ENCODE measurements around the gene YOD1. TPM values are rescaled to one million over a fixed set of nuclear protein-coding genes. Genes with fewer than 3 reads are reported as not detected.
A peak's percentile ranks its signal among the peaks of the same experiment; 100 is the strongest.

The YOD1 gene
- polyA plus RNA-seq, 1 donor (not counting 4 experiments of a cell fraction or from before 2014, with no cell fraction given): 5.2 TPM

- Histone ChIP-seq H3K79me2 (ENCODE audit: control insufficient read depth, insufficient read depth, low read length) (no peaks in the 10 kb centered on the region), H3K36me3 (ENCODE audit: control insufficient read depth in 2 of 2, extremely low read depth in 1 of 2, insufficient read depth in 2 of 2, low read length in 2 of 2) (peaks cover 0 to under 1% of the 10 kb centered on the region in 2 experiments), H3K4me3 (ENCODE audit: control insufficient read depth in 2 of 3, extremely low read depth in 1 of 3, insufficient read depth in 2 of 3, low read depth in 1 of 3, low read length in 3 of 3) (no peak overlapping the region), H4K20me1 (ENCODE audit: control insufficient read depth, extremely low read depth, insufficient read depth, low read length) (no peaks in the 10 kb centered on the region), H3K27ac (ENCODE audit: control insufficient read depth, insufficient read depth, low read length) (no peak overlapping the region), H3K4me2 (ENCODE audit: control insufficient read depth, extremely low read depth, insufficient read depth, low read depth, low read length) (no peak overlapping the region), H3K9me3 (ENCODE audit: control insufficient read depth, low read depth, low read length) (no peaks in the 10 kb centered on the region), H3K9me1 (ENCODE audit: control insufficient read depth, extremely low read depth, insufficient read depth, low read length) (no peaks in the 10 kb centered on the region), H3K4me1 (ENCODE audit: control insufficient read depth, extremely low read depth, insufficient read depth, low read length) (peaks cover 5% of the 10 kb centered on the region), H2AFZ (ENCODE audit: control insufficient read depth, low read length) (no peak overlapping the region), H3K9ac (ENCODE audit: control insufficient read depth, extremely low read depth, insufficient read depth, low read length) (no peak overlapping the region), H3K27me3 (ENCODE audit: control insufficient read depth, extremely low read depth, insufficient read depth, low read length) (no peaks in the 10 kb centered on the region)
- FAIRE-seq (peak; percentile 84), DNase-seq (ENCODE audit: low read depth, low spot score) (no peak)
- dilution Hi-C loops (cut with MboI; ENCODE audit: extremely low pct_ligation_motif_present, low sequenced_read_pairs): no loop called here
- TF ChIP-seq, protein P1, sequence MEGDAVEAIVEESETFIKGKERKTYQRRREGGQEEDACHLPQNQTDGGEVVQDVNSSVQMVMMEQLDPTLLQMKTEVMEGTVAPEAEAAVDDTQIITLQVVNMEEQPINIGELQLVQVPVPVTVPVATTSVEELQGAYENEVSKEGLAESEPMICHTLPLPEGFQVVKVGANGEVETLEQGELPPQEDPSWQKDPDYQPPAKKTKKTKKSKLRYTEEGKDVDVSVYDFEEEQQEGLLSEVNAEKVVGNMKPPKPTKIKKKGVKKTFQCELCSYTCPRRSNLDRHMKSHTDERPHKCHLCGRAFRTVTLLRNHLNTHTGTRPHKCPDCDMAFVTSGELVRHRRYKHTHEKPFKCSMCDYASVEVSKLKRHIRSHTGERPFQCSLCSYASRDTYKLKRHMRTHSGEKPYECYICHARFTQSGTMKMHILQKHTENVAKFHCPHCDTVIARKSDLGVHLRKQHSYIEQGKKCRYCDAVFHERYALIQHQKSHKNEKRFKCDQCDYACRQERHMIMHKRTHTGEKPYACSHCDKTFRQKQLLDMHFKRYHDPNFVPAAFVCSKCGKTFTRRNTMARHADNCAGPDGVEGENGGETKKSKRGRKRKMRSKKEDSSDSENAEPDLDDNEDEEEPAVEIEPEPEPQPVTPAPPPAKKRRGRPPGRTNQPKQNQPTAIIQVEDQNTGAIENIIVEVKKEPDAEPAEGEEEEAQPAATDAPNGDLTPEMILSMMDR (optimal IDR thresholded peaks at IDR 0.05 in 1 of 3, IDR thresholded peaks at IDR 0.05 in 1 of 3, conservative IDR thresholded peaks at IDR 0.05 in 1 of 3; ENCODE audit: extremely low read depth in 1 of 3, insufficient read depth in 2 of 3, low read length in 3 of 3): peak; percentile 61 to 69 (median 62)
- no peak for TF ChIP-seq EZH2 (IDR thresholded peaks at IDR 0.05; ENCODE audit: low read length)
Measured at GRCh38 chr1:207084701-207085180, 33.7 kb upstream of the YOD1 start.

DNA sequence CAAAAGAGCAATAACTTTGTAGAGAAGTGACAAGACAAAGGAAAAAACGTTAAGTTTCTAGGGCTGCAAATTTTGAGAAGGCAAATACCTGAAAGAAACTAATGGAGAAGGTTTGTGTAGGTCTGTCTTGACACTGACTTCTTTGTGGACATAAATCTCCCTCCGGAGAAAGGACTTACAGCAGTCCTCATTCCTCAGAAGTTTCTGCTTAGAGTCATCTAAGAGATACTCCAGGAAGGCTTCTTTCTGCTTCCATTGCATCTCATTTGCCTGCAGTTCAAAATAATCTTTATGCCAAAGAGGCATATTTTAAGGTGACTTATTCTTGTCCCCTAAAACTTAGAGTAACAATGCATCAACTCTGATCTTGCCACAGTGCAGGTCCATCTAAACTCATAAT, 33.2 kb upstream of the YOD1 start:
- Histone ChIP-seq H3K9me1 (ENCODE audit: control insufficient read depth, extremely low read depth, insufficient read depth, low read length) (no peaks in the 10 kb centered on the region), H3K27ac (ENCODE audit: control insufficient read depth, insufficient read depth, low read length) (no peak overlapping the region), H3K4me2 (ENCODE audit: control insufficient read depth, extremely low read depth, insufficient read depth, low read depth, low read length) (no peak overlapping the region), H4K20me1 (ENCODE audit: control insufficient read depth, extremely low read depth, insufficient read depth, low read length) (no peaks in the 10 kb centered on the region), H3K9me3 (ENCODE audit: control insufficient read depth, low read depth, low read length) (no peaks in the 10 kb centered on the region), H3K9ac (ENCODE audit: control insufficient read depth, extremely low read depth, insufficient read depth, low read length) (no peak overlapping the region), H3K27me3 (ENCODE audit: control insufficient read depth, extremely low read depth, insufficient read depth, low read length) (no peaks in the 10 kb centered on the region), H3K36me3 (ENCODE audit: control insufficient read depth in 2 of 2, extremely low read depth in 1 of 2, insufficient read depth in 2 of 2, low read length in 2 of 2) (peaks cover 0 to 3% of the 10 kb centered on the region in 2 experiments), H3K79me2 (ENCODE audit: control insufficient read depth, insufficient read depth, low read length) (no peaks in the 10 kb centered on the region), H3K4me1 (ENCODE audit: control insufficient read depth, extremely low read depth, insufficient read depth, low read length) (peaks cover 5% of the 10 kb centered on the region), H3K4me3 (ENCODE audit: control insufficient read depth in 2 of 3, extremely low read depth in 1 of 3, insufficient read depth in 2 of 3, low read depth in 1 of 3, low read length in 3 of 3) (no peak overlapping the region), H2AFZ (ENCODE audit: control insufficient read depth, low read length) (no peak overlapping the region)
- FAIRE-seq (no peak), DNase-seq (ENCODE audit: low read depth, low spot score) (no peak)
- no peak for TF ChIP-seq EZH2 (IDR thresholded peaks at IDR 0.05; ENCODE audit: low read length)
- TF ChIP-seq, protein P1 (optimal IDR thresholded peaks at IDR 0.05 in 1 of 3, IDR thresholded peaks at IDR 0.05 in 1 of 3, conservative IDR thresholded peaks at IDR 0.05 in 1 of 3; ENCODE audit: extremely low read depth in 1 of 3, insufficient read depth in 2 of 3, low read length in 3 of 3): no peak
- dilution Hi-C loops (cut with MboI; ENCODE audit: extremely low pct_ligation_motif_present, low sequenced_read_pairs): no loop called here

All from keratinocyte (primary cell).